Measurements from ENCODE around the gene CSMD2.

DNA sequence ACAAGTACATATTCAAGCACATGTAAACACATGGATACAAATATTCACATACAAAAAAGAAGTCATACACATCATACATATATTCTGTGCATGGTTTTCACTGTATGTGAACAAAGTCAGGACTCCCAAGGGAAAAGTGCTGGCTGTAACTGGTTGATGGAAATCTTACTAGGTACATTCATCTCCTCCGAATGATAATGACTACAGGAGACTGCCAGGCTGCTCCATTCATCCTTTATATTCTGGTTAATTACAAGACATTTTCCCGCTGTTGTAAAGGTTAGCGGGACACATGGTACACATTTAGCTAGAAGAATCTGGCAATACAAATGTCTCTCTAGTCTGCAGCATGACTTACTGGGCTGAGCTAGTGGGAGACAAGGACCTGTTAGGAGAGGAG is 327.4 kb downstream of the CSMD2 start:
- TF ChIP-seq CTCF (IDR thresholded peaks at IDR 0.05) (no peak), POLR2A (IDR thresholded peaks at IDR 0.05) (no peak)

Data from upper lobe of left lung (tissue), 4 donors.